Ovary (tissue), 9 donors: ENCODE results near the gene JPH4. TPM values are rescaled to one million over a fixed set of nuclear protein-coding genes. Genes with fewer than 3 reads are reported as not detected.

Experiments used
- DNase-seq, 5 donors: peaks; one replicate each; pipeline ENCODE4 v3.0.0-alpha.2; 2019 to 2020
- H3K27ac ChIP-seq, 2 donors: fragments of 200-600 bp; one replicate each; pipeline versions ENCODE4 v1.5.1 to v1.8.0; 2019 to 2022
- H3K27me3 ChIP-seq: fragments of 200-600 bp; one replicate; pipeline ENCODE4 v1.8.0; 2022
- H3K36me3 ChIP-seq: fragments of 200-600 bp; sonication (generic); one replicate; pipeline ENCODE4 v1.5.1; 2019
- H3K4me1 ChIP-seq: one replicate; pipeline ENCODE4 v1.8.1; 2013; ENCODE audit warnings: mild to moderate bottlenecking, moderate library complexity; ENCODE audit not compliant: insufficient read depth
- H3K4me3 ChIP-seq: fragments of 200-600 bp; sonication (generic); one replicate; pipeline ENCODE4 v1.5.1; 2017
- H3K9me3 ChIP-seq, 2 donors: fragments of 200-600 bp in 1 of 2; sonication (generic) in 1 of 2; one replicate each; pipeline versions ENCODE4 v1.5.1 to v1.8.1; 2013 to 2019; ENCODE audit warnings: mild to moderate bottlenecking in 1 of 2, moderate library complexity in 1 of 2
- CTCF ChIP-seq, 3 donors: fragments of 450-650 bp in 2 of 3; fragments of 200-600 bp in 1 of 3; IDR thresholded peaks; one replicate each; pipeline versions ENCODE4 v1.5.1 to v1.8.0; 2016 to 2022; ENCODE audit warnings: antibody characterized with exemption in 3 of 3, mild to moderate bottlenecking in 1 of 3
- EP300 ChIP-seq: sonication (generic); formaldehyde crosslinking; IDR thresholded peaks from one replicate; pipeline ENCODE4 v1.6.1; 2017; ENCODE audit warnings: antibody characterized with exemption
- POLR2A ChIP-seq: fragments of 450-650 bp; IDR thresholded peaks from one replicate; pipeline ENCODE4 v1.6.1; 2017; ENCODE audit warnings: antibody characterized with exemption, mild to moderate bottlenecking, moderate library complexity
- WGBS, 3 donors: extraction: QIAGEN DNeasy Blood & Tissue Kit in 1 of 3; methylation state at CpG; one replicate each; pipeline versions ENCODE4 v1.1.5 to v1.1.7; 2013 to 2017; 5-methylcytosine and 5-hydroxymethylcytosine counted together
- intact Hi-C, 4 donors: fragments of 100-400 bp; cut with DNase I; formaldehyde crosslinking; loops; one replicate each; pipeline versions ENCODE4 v1.11.0 to v1.15.1; 2022 to 2023
- polyA plus RNA-seq, 2 donors: library from polyadenylated mRNA; stranded (reverse); fragments of 200-250 nt in 1 of 2; fragments of 350-450 nt in 1 of 2; fragmentation: Illumina TruSeq in 1 of 2; extraction: RNeasy Lipid Tissue Mini Kit (QIAGEN cat#74804) in 1 of 2; gene quantifications; one replicate each; pipeline ENCODE4 v1.2.3, GENCODE V29; 2013 to 2014
- total RNA-seq, 7 donors: library from RNA; depleted of rRNA in 2 of 7; stranded (reverse); fragments of >200 nt in 2 of 7; fragmentation: NEBNext Ultra II Directional in 3 of 7; extraction: Animal tissue kit (Norgen Biotek cat#: 25700) in 3 of 7; gene quantifications; one replicate each; pipeline versions ENCODE4 v1.1.0 to v1.2.4, GENCODE V29; 2016 to 2023
- donor health status: DM: no; HTN: no; CAD: no; lungs with moderate emphysema.
- donor health status: DM: no; HTN: no; CAD: no.
- donor health status: Bipolar disorder and iron deficiency.
- donor health status: DM: yes; HTN: yes; CAD: no.
- donor health status: DM: no; HTN: no; CAD: no.
- donor health status: DM: yes; HTN: yes; CAD: no.

JPH4 gene
- total and polyA plus RNA-seq, 9 donors, result 7.4 to 43.5 (median 11.5) TPM

GRCh38 chr14:23559926-23560520, 18.6 kb downstream of the JPH4 start:
- TF ChIP-seq CTCF (IDR thresholded peaks at IDR 0.05), result no peak
- TF ChIP-seq POLR2A, result no peak
- no peak for TF ChIP-seq EP300
- Histone ChIP-seq H3K27ac (no peak overlapping the region), H3K27me3 (no peaks in the 10 kb centered on the region), H3K4me3 (no peak overlapping the region), H3K9me3 (no peaks in the 10 kb centered on the region), H3K36me3 (no peaks in the 10 kb centered on the region), H3K4me1 (peaks cover 6% of the 10 kb centered on the region)
- DNase-seq, result no peak
- 81 to 87% (median 82%) methylated on average over 3 of the region's 3 CpGs for WGBS, 3 donors
- intact Hi-C loops, result loop anchor here (2.0 to 10.0 kb wide), 4 partner anchors 81 to 235 kb away; partner anchors contain the start of gene PABPN1 (in 2 of the 4)

- Histone ChIP-seq H3K36me3 (no peaks in the 10 kb centered on the region), H3K4me1 (peaks cover 6% of the 10 kb centered on the region), H3K27ac (no peak overlapping the region), H3K27me3 (no peaks in the 10 kb centered on the region), H3K4me3 (no peak overlapping the region), H3K9me3 (no peaks in the 10 kb centered on the region)
- 72 to 76% (median 72%) methylated on average over 21 of the region's 21 CpGs for WGBS, 3 donors
- peak in 3 of 5 donors; percentile 46 to 63 (median 51) for DNase-seq
- intact Hi-C loops, result loop anchor here in 1 of 4 donors (10.0 kb wide), 1 partner anchor 234 kb away; the partner anchor contains the start of gene PABPN1
- no peak for TF ChIP-seq EP300
- peak; percentile 26 to 48 (median 43) for TF ChIP-seq CTCF (IDR thresholded peaks at IDR 0.05)
Observed at GRCh38 chr14:23559010-23559925, 19.3 kb downstream of the JPH4 start.

GRCh38 chr14:23558346-23559009, 20.1 kb downstream of the JPH4 start:
- H3K27ac ChIP-seq, result no peak overlapping the region
- TF ChIP-seq CTCF (IDR thresholded peaks at IDR 0.05) (no peak), POLR2A (no peak), EP300 (no peak)
- no peak overlapping the region for H3K4me3 ChIP-seq
- H3K36me3 ChIP-seq, result no peaks in the 10 kb centered on the region
- no peaks in the 10 kb centered on the region for H3K27me3 ChIP-seq
- DNase-seq, result no peak
- 79 to 87% (median 79%) methylated on average over 10 of the region's 10 CpGs for WGBS, 3 donors
- H3K4me1 ChIP-seq, result peaks cover 6% of the 10 kb centered on the region
- no peaks in the 10 kb centered on the region for H3K9me3 ChIP-seq
- intact Hi-C loops, result loop anchor here in 1 of 4 donors (10.0 kb wide), 1 partner anchor 234 kb away; the partner anchor contains the start of gene PABPN1

GRCh38 chr14:23557946-23558345, 20.6 kb downstream of the JPH4 start:
- H3K9me3 ChIP-seq, result no peaks in the 10 kb centered on the region
- WGBS, 3 donors, result 89 to 95% (median 90%) methylated on average over 1 of the region's 1 CpG
- no peaks in the 10 kb centered on the region for H3K36me3 ChIP-seq
- no peak overlapping the region for H3K27ac ChIP-seq
- H3K27me3 ChIP-seq, result no peaks in the 10 kb centered on the region
- intact Hi-C loops, result loop anchor here in 1 of 4 donors (10.0 kb wide), 1 partner anchor 233 kb away; the partner anchor contains the start of gene PABPN1
- H3K4me1 ChIP-seq, result peaks cover 6% of the 10 kb centered on the region
- DNase-seq, result no peak
- H3K4me3 ChIP-seq, result no peak overlapping the region
- no peak for TF ChIP-seq EP300
